Nephron progenitor cell (in vitro differentiated cells): Measurements from ENCODE around the gene ARL8B.
"Not testable (repeated sequence)": the region's sequence is repeated elsewhere in the genome, so short reads cannot be mapped to it uniquely, and the experiment has no call there.

Experiments used
- DNase-seq: peaks from one replicate; pipeline ENCODE4 v3.0.0; 2021
- H3K27ac Mint-ChIP-seq: 2 replicates; pipeline ENCODE4 v1.8.0; 2021; ENCODE audit warnings: mild to moderate bottlenecking, moderate library complexity, mixed read lengths
- H3K27me3 Mint-ChIP-seq: 2 replicates; pipeline ENCODE4 v1.8.0; 2021; ENCODE audit warnings: mild to moderate bottlenecking, low read depth, mixed read lengths; ENCODE audit not compliant: poor library complexity
- H3K36me3 Mint-ChIP-seq: 2 replicates; pipeline ENCODE4 v1.8.0; 2021; ENCODE audit warnings: low read depth, mixed read lengths
- H3K4me1 Mint-ChIP-seq: 2 replicates; pipeline ENCODE4 v1.8.0; 2021; ENCODE audit warnings: mixed read lengths
- H3K4me3 Mint-ChIP-seq: 2 replicates; pipeline ENCODE4 v1.8.0; 2021; ENCODE audit warnings: mild to moderate bottlenecking, moderate library complexity, mixed read lengths
- H3K9me3 Mint-ChIP-seq: 2 replicates; pipeline ENCODE4 v1.8.0; 2021; ENCODE audit warnings: mild to moderate bottlenecking, moderate library complexity, mixed read lengths
- CTCF ChIP-seq: fragments of 200-600 bp; sonication (generic); IDR thresholded peaks from 2 replicates; pipeline ENCODE4 v1.5.0; 2021; ENCODE audit warnings: antibody characterized with exemption

Gene ARL8B

DNA sequence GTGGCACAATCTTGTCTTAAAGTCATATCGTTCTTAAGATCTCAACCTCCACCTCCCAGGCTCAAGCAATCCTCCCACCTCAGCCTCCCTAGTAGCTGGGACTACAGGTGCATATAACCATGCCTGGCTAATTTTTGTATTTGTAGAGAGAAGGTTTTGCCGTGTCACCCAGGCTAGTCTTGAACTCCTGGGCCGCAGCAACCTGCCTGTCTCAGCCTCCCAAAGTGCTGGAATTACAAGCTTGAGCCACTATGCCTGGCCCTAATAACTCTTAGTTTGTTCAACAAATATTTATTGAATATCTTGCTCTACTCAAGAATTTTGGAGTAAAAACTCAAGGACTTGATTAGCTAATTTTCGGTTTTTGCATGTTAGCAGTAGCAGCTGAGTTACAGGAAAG is 46.0 kb downstream of the ARL8B start:
- no peaks in the 10 kb centered on the region for H3K27me3 Mint-ChIP-seq
- DNase-seq = no peak
- H3K4me3 Mint-ChIP-seq = no peak overlapping the region
- no peaks in the 10 kb centered on the region for H3K9me3 Mint-ChIP-seq
- peak overlapping the region; percentile 59 for H3K27ac Mint-ChIP-seq
- TF ChIP-seq CTCF = no peak
- H3K4me1 Mint-ChIP-seq = no peaks in the 10 kb centered on the region
- H3K36me3 Mint-ChIP-seq = peaks cover 17% of the 10 kb centered on the region

DNA sequence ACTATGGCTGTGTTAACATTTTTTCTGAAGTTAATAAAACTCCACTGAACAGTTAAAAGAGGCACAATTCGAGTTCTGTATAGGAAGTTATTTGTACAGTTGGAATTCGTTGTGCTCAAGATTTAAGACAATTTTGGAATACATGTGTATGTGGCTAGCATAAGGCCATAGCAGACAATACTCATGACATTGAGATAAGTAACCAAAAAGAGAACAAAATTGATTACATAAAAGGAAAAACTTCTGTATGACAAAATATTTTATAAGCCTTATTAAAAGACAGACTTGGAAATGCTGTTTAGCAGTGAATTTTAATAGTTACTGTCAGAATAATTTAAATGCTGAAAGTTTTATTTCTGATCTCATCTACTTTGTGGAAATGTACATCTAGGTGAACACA is 47.7 kb downstream of the ARL8B start:
- TF ChIP-seq CTCF = no peak
- no peak for DNase-seq
- no peaks in the 10 kb centered on the region for H3K27me3 Mint-ChIP-seq
- no peak overlapping the region for H3K4me3 Mint-ChIP-seq
- H3K4me1 Mint-ChIP-seq = no peaks in the 10 kb centered on the region
- no peaks in the 10 kb centered on the region for H3K9me3 Mint-ChIP-seq
- H3K27ac Mint-ChIP-seq = no peak overlapping the region
- peaks cover 25% of the 10 kb centered on the region for H3K36me3 Mint-ChIP-seq

DNA sequence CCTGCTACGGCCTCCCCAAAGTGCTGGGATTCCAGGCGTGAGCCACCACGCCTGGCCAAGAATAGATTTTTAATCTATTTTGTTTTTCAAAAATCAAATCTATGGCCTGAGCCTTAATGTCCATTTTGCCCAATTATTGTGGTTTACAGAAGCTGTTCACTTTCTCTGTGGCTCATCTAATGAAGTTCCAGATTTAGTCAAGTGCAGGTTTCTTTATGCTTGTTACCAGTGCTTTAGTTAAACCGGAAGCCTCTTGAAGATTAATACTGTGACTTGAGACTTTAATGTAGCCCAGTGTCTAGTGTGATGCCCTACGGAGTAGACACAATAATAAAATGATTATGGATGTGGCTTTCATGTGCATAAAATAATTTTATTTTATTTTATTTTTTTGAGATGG is 48.9 kb downstream of the ARL8B start:
- H3K9me3 Mint-ChIP-seq = no peaks in the 10 kb centered on the region
- H3K27ac Mint-ChIP-seq = no peak overlapping the region
- no peak for TF ChIP-seq CTCF
- H3K4me1 Mint-ChIP-seq = no peaks in the 10 kb centered on the region
- no peak for DNase-seq
- peaks cover 35% of the 10 kb centered on the region for H3K36me3 Mint-ChIP-seq
- H3K4me3 Mint-ChIP-seq = no peak overlapping the region
- no peaks in the 10 kb centered on the region for H3K27me3 Mint-ChIP-seq

DNA sequence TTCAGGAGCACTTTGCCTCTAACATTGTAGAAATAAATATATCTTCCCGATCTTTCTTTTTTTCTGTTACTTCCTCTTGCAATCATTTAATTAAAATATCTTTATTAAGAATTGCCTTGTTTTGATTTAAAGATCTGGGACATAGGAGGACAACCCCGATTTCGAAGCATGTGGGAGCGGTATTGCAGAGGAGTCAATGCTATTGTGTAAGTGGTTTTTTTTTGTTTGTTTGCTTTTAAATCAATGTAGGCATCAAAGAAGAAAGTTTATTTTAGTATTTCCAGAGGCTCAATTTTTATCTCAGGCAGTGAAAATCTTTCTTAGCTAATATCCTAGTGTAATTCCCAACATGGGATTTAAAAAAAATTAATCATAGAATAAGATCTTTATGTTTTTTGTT is 49.9 kb downstream of the ARL8B start:
- TF ChIP-seq CTCF = no peak
- Mint-ChIP-seq H3K9me3 (no peaks in the 10 kb centered on the region), H3K36me3 (peaks cover 31% of the 10 kb centered on the region)

GRCh38 chr3:5179036-5179435 is 56.9 kb downstream of the ARL8B start:
- DNase-seq, H3K27ac Mint-ChIP-seq, H3K9me3 Mint-ChIP-seq, H3K4me1 Mint-ChIP-seq, H3K4me3 Mint-ChIP-seq, H3K27me3 Mint-ChIP-seq: not testable (repeated sequence)
- peaks cover 46% of the 10 kb centered on the region for H3K36me3 Mint-ChIP-seq

More for the DNA sequence above, 49.9 kb downstream of the ARL8B start:
- DNase-seq = no peak
- Mint-ChIP-seq H3K4me3 (no peak overlapping the region), H3K27ac (no peak overlapping the region), H3K4me1 (no peaks in the 10 kb centered on the region), H3K27me3 (no peaks in the 10 kb centered on the region)

- H3K27ac Mint-ChIP-seq = peak overlapping the region; percentile 81
- H3K27me3 Mint-ChIP-seq = no peaks in the 10 kb centered on the region
- H3K4me1 Mint-ChIP-seq = peaks cover 15% of the 10 kb centered on the region
- H3K36me3 Mint-ChIP-seq = peaks cover 34% of the 10 kb centered on the region
- TF ChIP-seq CTCF = no peak
- H3K4me3 Mint-ChIP-seq = no peak overlapping the region
- DNase-seq = no peak
- no peaks in the 10 kb centered on the region for H3K9me3 Mint-ChIP-seq
These were observed 59.5 kb downstream of the ARL8B start for GRCh38 chr3:5181469-5182141.

DNA sequence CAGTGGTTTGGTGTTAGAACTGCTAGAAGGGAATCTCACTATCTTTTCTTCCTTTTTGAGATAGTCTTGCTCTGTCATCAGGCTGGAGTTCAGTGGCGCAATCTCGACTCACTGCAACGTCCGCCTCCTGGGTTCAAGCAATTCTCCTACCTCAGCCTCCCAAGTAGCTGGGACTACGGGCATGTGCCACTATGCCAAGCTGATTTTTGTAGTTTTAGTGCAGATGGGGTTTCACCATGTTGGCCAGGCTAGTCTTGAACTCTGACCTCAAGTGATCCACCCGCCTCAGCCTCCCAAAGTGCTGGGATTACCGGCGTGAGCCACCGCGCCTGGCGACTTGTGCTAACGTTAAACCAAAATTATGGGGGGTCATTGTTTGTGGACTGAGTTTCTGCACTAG is 61.6 kb downstream of the ARL8B start:
- H3K4me3 Mint-ChIP-seq, H3K27ac Mint-ChIP-seq, H3K9me3 Mint-ChIP-seq, H3K27me3 Mint-ChIP-seq, DNase-seq: not testable (repeated sequence)
- H3K4me1 Mint-ChIP-seq = peaks cover 26% of the 10 kb centered on the region
- peaks cover 23% of the 10 kb centered on the region for H3K36me3 Mint-ChIP-seq
